ENCODE measurements around the gene COX18.

DNA sequence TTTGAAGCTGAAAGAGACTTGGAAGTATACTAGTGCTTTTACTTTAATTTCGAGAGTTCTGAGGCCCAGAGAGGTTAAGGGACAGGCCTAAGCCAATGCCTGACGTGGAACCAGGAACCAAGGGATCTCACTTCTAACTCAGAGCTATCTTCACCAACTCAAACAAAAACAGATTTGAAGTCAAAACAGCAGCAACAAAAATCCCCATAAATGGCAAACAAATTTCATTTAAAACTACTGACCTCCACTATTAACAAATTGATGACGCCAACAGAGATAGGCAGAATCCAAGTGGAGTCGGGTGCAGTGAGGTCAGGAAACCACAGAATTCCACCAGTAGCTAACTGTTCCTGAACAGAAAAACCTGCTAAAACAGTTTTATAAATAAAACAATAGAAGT is 5.0 kb downstream of the COX18 start:
- TF ChIP-seq, protein P1, sequence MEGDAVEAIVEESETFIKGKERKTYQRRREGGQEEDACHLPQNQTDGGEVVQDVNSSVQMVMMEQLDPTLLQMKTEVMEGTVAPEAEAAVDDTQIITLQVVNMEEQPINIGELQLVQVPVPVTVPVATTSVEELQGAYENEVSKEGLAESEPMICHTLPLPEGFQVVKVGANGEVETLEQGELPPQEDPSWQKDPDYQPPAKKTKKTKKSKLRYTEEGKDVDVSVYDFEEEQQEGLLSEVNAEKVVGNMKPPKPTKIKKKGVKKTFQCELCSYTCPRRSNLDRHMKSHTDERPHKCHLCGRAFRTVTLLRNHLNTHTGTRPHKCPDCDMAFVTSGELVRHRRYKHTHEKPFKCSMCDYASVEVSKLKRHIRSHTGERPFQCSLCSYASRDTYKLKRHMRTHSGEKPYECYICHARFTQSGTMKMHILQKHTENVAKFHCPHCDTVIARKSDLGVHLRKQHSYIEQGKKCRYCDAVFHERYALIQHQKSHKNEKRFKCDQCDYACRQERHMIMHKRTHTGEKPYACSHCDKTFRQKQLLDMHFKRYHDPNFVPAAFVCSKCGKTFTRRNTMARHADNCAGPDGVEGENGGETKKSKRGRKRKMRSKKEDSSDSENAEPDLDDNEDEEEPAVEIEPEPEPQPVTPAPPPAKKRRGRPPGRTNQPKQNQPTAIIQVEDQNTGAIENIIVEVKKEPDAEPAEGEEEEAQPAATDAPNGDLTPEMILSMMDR (optimal IDR thresholded peaks at IDR 0.05 in 1 of 3, IDR thresholded peaks at IDR 0.05 in 1 of 3, conservative IDR thresholded peaks at IDR 0.05 in 1 of 3; ENCODE audit: extremely low read depth in 1 of 3, insufficient read depth in 2 of 3, low read length in 3 of 3) = no peak
- TF ChIP-seq EZH2 (IDR thresholded peaks at IDR 0.05; ENCODE audit: low read length) = no peak

Measured in keratinocyte (primary cell).